Cardiac fibroblast (primary cell): ENCODE results near the gene RPS6KA5.

Experiments
- DNase-seq, 2 donors: peaks; one replicate each; pipeline versions ENCODE4 v3.0.0 to v3.0.0-alpha.2; 2010; ENCODE audit warnings: low read depth in 2 of 2
- H3K4me3 ChIP-seq, 2 donors: replicated peaks in 1 of 2; 1 replicate in 1 of 2; 2 replicates in 1 of 2; pipeline ENCODE4 v1.5.1; 2011; ENCODE audit warnings: low read depth in 2 of 2, low read length in 2 of 2, mild to moderate bottlenecking in 2 of 2, moderate library complexity in 1 of 2
- CTCF ChIP-seq: IDR thresholded peaks from one replicate; pipeline ENCODE4 v1.5.1; 2011; ENCODE audit warnings: low read depth, mild to moderate bottlenecking, low read length, inconsistent platforms

RPS6KA5 gene

DNA sequence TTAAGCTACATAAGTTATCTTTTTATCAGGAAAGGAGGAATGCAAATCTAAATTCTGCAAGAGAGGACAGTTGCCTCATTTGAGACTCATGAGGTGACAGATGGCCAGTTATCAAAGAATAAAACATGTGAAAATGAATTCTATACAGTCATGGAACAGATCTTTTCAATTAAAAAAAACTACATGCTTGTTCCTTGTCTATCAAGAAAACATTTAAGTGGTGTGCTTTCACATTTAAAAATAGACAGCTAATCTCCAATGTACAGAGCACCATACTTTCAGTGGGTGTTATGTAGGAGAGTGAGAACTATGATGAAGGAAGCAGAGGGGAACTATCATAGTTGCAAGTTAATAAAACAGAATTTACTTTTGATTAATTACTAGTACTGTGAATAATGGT, 167.5 kb downstream of the RPS6KA5 start:
- TF ChIP-seq CTCF = no peak
- H3K4me3 ChIP-seq = no peak overlapping the region
- no peak for DNase-seq

GRCh38 chr14:90891326-90891725, 169.1 kb downstream of the RPS6KA5 start:
- no peak overlapping the region for H3K4me3 ChIP-seq
- no peak for TF ChIP-seq CTCF
- DNase-seq = no peak

DNA sequence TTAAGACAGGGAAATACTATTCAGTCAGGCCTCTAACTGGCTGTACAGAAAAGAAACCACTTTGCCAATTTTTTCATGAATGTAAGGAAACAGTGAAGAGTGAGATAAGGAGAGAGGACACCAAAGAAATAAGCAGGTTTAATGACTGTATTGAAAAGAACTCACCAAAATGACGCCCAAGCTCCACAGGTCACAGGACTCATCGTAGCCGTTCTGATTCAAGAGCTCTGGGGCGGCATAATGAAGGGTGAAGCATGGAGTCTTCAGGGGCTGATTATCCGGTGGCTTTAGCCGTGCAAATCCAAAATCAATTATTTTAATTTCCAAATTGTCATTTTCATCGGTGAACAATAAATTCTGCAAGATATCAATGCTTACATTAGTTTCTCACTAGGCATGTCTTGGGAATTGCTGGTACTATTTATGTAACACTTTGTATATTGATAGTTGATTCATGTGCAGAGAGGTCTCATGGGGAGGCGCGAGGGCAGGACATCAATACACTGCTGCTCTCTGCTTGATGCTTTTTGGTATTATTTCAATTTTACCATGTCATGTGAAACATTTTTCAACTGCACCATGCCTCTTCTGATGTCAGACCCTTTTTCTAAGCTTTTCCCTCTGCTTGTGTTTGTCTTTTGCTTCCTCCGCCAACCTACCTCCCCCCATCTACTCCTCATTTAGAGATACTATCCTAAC, 170.0 kb downstream of the RPS6KA5 start:
- TF ChIP-seq CTCF = no peak
- no peak for DNase-seq
- no peak overlapping the region for H3K4me3 ChIP-seq

- DNase-seq = no peak
- no peak for TF ChIP-seq CTCF
- no peak overlapping the region for H3K4me3 ChIP-seq
Measured at GRCh38 chr14:90886297-90886815, 174.1 kb downstream of the RPS6KA5 start.

GRCh38 chr14:90883782-90884181, 176.7 kb downstream of the RPS6KA5 start:
- no peak for TF ChIP-seq CTCF
- no peak overlapping the region for H3K4me3 ChIP-seq
- DNase-seq = peak in 1 of 2 donors; percentile 4

DNA sequence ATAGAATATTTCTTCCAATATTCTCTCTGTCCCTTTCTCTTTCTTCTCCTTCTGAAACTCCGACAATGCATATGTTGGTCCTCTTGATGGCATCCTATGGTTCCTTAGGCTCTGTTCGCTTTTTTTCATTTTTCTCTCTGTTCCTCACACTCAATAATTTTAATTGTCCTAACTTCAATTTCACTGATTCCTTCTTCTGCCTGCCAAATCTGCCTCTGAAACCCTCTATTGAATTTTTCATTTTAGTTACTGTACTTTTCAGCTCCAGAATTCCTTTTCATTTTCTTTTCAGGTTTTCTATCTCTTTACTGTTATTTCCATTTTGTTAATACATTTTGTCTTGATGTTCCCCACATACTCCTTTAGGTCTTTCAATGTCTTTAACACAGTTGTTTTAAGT, 177.2 kb downstream of the RPS6KA5 start:
- H3K4me3 ChIP-seq = no peak overlapping the region
- no peak for DNase-seq
- no peak for TF ChIP-seq CTCF

DNA sequence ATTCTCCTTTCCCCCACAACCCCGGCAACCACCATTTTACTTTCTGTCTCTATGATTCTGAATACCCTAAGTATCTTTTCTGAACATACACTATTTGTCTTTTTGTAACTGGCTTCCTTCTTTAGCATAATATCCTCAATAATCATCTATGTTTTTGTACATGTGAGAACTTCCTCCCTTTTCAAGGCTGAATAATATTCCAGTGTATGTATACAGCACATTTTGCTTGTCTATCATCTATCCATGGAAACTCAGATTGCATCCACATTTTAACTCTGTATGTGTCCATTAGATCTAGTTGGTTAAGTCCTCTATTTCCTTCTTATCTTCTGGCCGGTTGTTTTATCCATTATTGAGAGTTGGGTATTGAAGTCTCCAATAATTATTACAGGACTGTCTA, 180.2 kb downstream of the RPS6KA5 start:
- no peak overlapping the region for H3K4me3 ChIP-seq

More for the DNA sequence above, 180.2 kb downstream of the RPS6KA5 start:
- DNase-seq = no peak
- TF ChIP-seq CTCF = no peak
